PC-9 (cell line): Measurements from ENCODE around the gene TRAPPC3.

Experiments
- EZH2 ChIP-seq: fragments of 200-600 bp; sonication (generic); IDR thresholded peaks from 2 replicates; pipeline ENCODE4 v1.8.0; 2017; ENCODE audit warnings: antibody characterized with exemption, low read depth
- TF ChIP-seq, protein P1 (sequence below): fragments of 200-600 bp; sonication (generic); conservative IDR thresholded peaks from 2 replicates; pipeline ENCODE4 v1.6.1; 2017; ENCODE audit warnings: mixed run types, antibody characterized with exemption, mild to moderate bottlenecking, moderate library complexity

- TF ChIP-seq, protein P1, sequence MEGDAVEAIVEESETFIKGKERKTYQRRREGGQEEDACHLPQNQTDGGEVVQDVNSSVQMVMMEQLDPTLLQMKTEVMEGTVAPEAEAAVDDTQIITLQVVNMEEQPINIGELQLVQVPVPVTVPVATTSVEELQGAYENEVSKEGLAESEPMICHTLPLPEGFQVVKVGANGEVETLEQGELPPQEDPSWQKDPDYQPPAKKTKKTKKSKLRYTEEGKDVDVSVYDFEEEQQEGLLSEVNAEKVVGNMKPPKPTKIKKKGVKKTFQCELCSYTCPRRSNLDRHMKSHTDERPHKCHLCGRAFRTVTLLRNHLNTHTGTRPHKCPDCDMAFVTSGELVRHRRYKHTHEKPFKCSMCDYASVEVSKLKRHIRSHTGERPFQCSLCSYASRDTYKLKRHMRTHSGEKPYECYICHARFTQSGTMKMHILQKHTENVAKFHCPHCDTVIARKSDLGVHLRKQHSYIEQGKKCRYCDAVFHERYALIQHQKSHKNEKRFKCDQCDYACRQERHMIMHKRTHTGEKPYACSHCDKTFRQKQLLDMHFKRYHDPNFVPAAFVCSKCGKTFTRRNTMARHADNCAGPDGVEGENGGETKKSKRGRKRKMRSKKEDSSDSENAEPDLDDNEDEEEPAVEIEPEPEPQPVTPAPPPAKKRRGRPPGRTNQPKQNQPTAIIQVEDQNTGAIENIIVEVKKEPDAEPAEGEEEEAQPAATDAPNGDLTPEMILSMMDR: no peak
- TF ChIP-seq EZH2: no peak
Measured at GRCh38 chr1:36132029-36132428, 17.3 kb downstream of the TRAPPC3 start.
